Measurements from ENCODE around the gene MALT1. TPM values are rescaled to one million over a fixed set of nuclear protein-coding genes. Genes with fewer than 3 reads are reported as not detected.
"Not testable (repeated sequence)": the region's sequence is repeated elsewhere in the genome, so short reads cannot be mapped to it uniquely, and the experiment has no call there.

MALT1 gene
- total RNA-seq, 4 donors from 2014 or later = 18.5 to 45.6 (median 30.1) TPM

DNA sequence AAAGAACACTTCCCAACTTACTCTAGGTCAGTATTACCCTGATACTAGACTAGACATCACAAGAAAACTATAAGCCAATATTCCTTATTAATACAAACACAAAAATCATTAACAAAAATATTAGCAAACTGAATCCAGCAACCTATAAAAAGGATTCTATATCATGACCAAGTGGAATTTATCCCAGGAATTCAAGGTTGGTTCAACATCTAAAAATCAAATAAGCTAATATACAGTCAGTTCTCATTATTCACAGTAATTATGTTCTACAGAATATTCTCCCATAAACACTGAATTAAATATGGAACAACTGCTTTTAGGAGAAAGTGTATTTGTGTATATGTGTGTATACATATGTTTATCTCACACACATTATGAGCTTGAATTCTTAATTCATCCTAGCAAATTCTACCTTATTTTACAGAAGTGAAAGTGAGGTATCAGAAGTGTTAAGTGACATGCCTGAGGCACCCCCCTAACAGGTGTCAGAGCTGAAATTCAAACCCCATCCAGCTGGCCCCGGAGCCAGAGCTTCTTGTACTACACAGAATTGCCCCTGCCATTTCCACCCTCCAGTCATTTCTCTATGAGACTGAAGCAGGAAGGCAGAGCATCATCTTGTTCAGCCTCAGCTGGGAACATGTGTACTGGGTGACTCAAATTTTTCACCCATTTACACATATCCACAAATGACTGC is 77.8 kb downstream of the MALT1 start:
- no peak for ATAC-seq (ENCODE audit: low FRiP score)
- no peak for DNase-seq (ENCODE audit: low spot score)
- TF ChIP-seq, protein P1, sequence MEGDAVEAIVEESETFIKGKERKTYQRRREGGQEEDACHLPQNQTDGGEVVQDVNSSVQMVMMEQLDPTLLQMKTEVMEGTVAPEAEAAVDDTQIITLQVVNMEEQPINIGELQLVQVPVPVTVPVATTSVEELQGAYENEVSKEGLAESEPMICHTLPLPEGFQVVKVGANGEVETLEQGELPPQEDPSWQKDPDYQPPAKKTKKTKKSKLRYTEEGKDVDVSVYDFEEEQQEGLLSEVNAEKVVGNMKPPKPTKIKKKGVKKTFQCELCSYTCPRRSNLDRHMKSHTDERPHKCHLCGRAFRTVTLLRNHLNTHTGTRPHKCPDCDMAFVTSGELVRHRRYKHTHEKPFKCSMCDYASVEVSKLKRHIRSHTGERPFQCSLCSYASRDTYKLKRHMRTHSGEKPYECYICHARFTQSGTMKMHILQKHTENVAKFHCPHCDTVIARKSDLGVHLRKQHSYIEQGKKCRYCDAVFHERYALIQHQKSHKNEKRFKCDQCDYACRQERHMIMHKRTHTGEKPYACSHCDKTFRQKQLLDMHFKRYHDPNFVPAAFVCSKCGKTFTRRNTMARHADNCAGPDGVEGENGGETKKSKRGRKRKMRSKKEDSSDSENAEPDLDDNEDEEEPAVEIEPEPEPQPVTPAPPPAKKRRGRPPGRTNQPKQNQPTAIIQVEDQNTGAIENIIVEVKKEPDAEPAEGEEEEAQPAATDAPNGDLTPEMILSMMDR (IDR thresholded peaks at IDR 0.05) = no peak

DNA sequence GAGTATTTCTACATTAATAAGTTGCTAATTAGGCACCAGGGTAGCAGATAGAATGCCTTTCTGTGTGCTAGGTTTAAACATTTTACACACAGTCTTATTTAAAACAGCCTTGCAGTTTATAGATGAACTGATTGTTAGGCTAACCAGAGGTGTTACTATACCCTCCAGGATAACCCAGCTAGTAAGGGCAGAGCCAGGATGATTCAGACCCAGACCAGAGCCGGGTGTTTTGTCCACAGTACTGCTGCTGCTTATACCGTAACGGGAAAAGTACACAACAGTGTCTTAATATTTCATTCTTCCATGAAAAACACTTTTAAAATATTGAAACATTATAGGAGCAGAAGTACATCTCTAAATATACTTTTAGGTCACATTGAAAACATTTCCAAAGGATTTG is 82.7 kb downstream of the MALT1 start:
- TF ChIP-seq, protein P1 (IDR thresholded peaks at IDR 0.05) = no peak
- ATAC-seq (ENCODE audit: low FRiP score) (no peak), DNase-seq (ENCODE audit: low spot score) (no peak)

DNA sequence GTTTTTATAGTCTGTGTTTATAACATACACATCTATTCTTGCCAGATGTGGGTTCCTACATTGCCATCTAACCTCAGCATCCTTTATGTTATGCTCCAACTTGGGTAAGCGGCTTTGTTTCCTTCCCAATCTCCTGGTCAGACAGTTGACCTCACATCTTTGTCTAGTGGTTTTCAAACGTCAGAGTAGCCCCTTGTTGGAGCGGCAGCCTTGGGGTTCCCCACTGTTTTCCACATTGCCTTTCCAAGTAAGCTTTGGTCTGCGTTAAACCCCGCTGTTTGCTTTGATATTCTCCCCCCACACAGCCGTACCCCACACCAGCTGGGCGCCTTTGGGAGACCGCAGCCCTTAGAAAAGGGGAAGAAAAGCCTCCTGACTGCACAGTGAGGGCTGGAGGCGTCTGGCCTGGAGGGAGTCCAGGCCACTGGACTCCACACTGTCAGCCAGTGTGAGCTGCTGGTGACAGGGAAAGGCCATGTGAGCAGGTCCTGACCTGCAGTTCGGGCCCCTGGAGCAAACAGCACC is 83.3 kb downstream of the MALT1 start:
- ATAC-seq (ENCODE audit: low FRiP score) = no peak
- TF ChIP-seq, protein P1 (IDR thresholded peaks at IDR 0.05) = no peak
- DNase-seq (ENCODE audit: low spot score) = no peak

DNA sequence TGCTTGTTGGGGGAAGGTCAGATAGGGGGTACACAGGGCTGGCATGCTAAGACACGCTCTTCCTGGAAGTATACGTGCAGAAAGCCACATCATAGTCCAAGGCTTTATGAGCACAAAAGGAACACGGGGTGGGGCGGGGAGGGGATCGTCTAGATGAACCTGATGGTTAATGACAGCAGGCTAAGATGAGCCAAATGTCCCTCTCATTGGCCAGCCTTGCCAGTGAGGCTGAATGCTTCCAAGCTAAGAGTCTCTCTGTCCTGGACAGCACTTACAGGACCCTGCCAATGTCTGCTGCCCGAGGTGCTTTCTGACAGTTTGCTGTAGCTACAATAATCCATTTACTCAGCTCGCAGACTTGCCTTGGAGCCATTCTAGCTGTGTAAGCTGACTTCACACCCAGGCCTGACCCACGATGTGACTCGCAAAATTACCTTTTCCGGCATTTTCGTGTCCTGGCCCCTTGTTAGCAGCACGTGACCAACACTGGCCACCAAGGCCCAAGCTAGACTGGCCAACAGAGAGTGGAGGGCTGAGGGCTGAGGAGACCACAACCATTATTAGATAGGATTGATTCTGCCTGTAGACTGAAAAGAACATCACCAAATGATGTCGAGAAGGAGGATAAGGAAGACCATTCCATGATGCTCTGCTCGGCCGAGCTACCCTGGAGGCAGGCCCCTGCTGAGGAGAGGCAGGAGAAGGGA is 84.2 kb downstream of the MALT1 start:
- ATAC-seq (ENCODE audit: low FRiP score) (no peak), DNase-seq (ENCODE audit: low spot score) (no peak)
- TF ChIP-seq, protein P1 (IDR thresholded peaks at IDR 0.05) = no peak

DNA sequence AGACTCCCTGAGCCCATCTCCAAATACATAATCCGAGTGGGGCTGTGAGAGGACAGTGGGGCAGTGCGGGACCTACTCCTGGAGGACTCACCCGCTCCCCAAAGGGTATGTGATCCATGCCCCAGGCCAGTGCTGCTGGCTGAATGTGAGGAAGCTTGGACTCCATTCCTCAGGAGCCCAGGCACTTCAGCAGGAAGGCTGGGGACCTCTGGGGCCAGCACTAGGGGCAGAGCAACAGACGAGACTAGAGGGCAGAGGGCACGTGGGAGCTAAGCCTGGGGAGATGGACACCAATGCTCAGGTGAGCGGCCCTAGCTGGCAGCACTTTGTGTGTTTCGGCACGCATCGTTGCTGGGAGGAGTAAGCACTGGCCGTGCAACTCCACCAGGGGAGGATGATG is 84.9 kb downstream of the MALT1 start:
- ATAC-seq (ENCODE audit: low FRiP score) (no peak), DNase-seq (ENCODE audit: low spot score) (no peak)
- TF ChIP-seq, protein P1 (IDR thresholded peaks at IDR 0.05) = no peak

DNA sequence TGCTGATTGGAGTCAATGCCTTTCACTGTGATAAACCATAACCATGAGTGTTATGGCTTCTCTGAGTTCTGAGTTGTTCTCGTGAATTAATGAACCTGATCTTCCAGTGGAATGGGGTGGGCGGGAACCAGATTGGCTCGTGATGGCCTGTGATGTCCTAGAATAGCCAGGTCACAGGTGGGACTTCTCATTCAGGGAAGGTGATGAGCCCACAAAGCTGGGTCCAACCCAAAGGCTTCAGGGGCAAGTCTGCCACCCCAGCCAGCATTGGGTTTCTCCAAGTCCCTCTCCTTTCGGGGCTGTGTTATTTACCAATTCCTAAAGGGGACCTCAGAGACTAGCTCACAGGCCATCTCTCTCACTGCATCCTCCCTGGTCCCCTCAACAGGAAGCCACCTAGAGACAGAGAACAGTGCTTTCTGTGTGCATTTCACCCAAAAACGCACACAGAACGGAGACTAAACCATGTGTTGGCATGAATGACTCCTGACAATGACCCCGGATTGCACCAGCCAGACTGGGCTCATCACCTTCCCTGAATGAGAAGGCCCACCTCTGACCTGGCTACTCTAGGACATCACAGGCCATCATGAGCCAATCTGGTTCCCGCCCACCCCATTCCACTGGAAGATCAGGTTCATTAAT is 85.5 kb downstream of the MALT1 start:
- ATAC-seq (ENCODE audit: low FRiP score) (no peak), DNase-seq (ENCODE audit: low spot score) (no peak)
- TF ChIP-seq, protein P1 (IDR thresholded peaks at IDR 0.05) = no peak

DNA sequence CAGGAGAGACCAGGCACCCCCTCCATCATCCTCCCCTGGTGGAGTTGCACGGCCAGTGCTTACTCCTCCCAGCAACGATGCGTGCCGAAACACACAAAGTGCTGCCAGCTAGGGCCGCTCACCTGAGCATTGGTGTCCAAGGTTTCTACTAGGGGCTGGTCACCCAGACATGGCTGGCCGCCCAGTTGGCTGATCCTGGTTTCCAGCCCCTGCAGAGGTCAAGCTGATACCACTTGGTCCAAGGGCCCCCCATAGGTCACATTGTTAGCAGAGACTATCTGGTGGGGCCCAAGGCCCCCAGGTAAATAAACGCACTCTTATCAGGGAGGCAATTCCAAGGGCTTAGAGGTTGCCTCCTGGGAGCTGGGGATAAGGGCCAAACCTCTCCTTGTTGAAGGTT is 86.1 kb downstream of the MALT1 start:
- ATAC-seq (ENCODE audit: low FRiP score); DNase-seq (ENCODE audit: low spot score): not testable (repeated sequence)

Data from omental fat pad (tissue), 4 donors.